Measurements from ENCODE around the gene SOD2.

- TF ChIP-seq MAX (IDR thresholded peaks at IDR 0.05; ENCODE audit: low read depth) (no peak), REST (IDR thresholded peaks at IDR 0.05; ENCODE audit: low read depth, low read length) (no peak), CTCF (IDR thresholded peaks at IDR 0.05) (peak; percentile 60), RFX5 (IDR thresholded peaks at IDR 0.05; ENCODE audit: low read length) (no peak), POLR2AphosphoS5 (IDR thresholded peaks at IDR 0.05; ENCODE audit: low read depth, low read length) (no peak), SIN3A (IDR thresholded peaks at IDR 0.05; ENCODE audit: borderline replicate concordance, low read depth, low read length) (no peak)
Measured at GRCh38 chr6:159720708-159721107, 27.7 kb upstream of the SOD2 start.
